Measurements from ENCODE around the gene TMEM74B. TPM values are rescaled to one million over a fixed set of nuclear protein-coding genes. Genes with fewer than 3 reads are reported as not detected.

TMEM74B gene
- total and polyA plus RNA-seq, 9 of the 15 experiments (the other 6 are each of a cell fraction or from before 2014, with no cell fraction given) = 0.24 to 19.0 (median 7.5) TPM

- TF ChIP-seq ZBTB40 (IDR thresholded peaks at IDR 0.05) (peak; percentile 57), ZBTB40 (CRISPR knock-in tag; IDR thresholded peaks at IDR 0.05) (no peak), ZBTB26 (CRISPR knock-in tag; IDR thresholded peaks at IDR 0.05) (peak; percentile 87; the same call in 1 of the 2 replicates), OTX1 (CRISPR knock-in tag; IDR thresholded peaks at IDR 0.05) (peak; percentile 84; the same call in 1 of the 2 replicates), ARID2 (IDR thresholded peaks at IDR 0.05) (0 out of 2 replicates have a peak, but pooled peaks have one; percentile 55), MTA1 (IDR thresholded peaks at IDR 0.05; ENCODE audit: borderline replicate concordance) (0 out of 2 replicates have a peak, but pooled peaks have one; percentile 21), HBP1 (CRISPR knock-in tag; IDR thresholded peaks at IDR 0.05) (peak; percentile 81; the same call in 1 of the 2 replicates), TRIM24 (IDR thresholded peaks at IDR 0.05) (0 out of 4 replicates have a peak, but pooled peaks of 1 of the 2 experiments have one; percentile 34), HDAC1 (IDR thresholded peaks at IDR 0.05) (peak in 1 of 2 experiments; percentile 69; a peak in 2 of 4 replicates), ZNF639 (CRISPR knock-in tag; conservative IDR thresholded peaks at IDR 0.05 in 1 of 2, IDR thresholded peaks at IDR 0.05 in 1 of 2) (no peak), THRAP3 (IDR thresholded peaks at IDR 0.05; ENCODE audit: borderline replicate concordance) (peak; percentile 95), ZBTB2 (IDR thresholded peaks at IDR 0.05) (peak; percentile 42; the same call in 1 of the 2 replicates)
These were observed 3.6 kb upstream of the TMEM74B start (continued) for GRCh38 chr20:1188347-1188746.

Data from K562 (cell line).